Measurements from ENCODE around the gene JAM3.
"Not testable (repeated sequence)": the region's sequence is repeated elsewhere in the genome, so short reads cannot be mapped to it uniquely, and the experiment has no call there.

The JAM3 gene

DNA sequence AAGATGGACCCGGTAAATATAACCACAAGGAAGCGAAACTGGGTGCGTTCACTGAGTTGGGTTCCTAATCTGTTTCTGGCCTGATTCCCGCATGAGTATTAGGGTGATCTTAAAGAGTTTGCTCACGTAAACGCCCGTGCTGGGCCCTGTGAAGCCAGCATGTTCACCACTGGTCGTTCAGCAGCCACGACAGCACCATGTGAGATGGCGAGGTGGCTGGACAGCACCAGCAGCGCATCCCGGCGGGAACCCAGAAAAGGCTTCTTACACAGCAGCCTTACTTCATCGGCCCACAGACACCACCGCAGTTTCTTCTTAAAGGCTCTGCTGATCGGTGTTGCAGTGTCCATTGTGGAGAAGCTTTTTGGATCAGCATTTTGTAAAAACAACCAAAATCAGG lies 80.5 kb downstream of the JAM3 start:
- no peak for DNase-seq

DNA sequence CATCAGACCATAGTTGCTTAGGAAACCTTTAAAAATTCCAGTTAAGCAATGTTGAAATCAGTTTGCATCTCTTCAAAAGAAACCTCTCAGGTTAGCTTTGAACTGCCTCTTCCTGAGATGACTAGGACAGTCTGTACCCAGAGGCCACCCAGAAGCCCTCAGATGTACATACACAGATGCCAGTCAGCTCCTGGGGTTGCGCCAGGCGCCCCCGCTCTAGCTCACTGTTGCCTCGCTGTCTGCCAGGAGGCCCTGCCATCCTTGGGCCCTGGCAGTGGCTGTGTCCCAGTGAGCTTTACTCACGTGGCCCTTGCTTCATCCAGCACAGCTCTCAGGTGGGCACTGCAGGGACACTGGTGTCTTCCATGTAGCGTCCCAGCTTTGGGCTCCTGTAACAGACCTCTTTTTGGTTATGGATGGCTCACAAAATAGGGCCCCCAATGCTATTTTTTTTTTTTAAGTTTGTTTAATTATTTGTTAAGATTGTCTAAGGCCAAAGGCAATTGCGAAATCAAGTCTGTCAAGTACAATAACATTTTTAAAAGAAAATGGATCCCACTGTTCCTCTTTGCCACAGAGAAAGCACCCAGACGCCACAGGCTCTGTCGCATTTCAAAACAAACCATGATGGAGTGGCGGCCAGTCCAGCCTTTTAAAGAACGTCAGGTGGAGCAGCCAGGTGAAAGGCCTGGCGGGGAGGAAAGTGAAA lies 81.5 kb downstream of the JAM3 start:
- DNase-seq = no peak

- DNase-seq = no peak
Measured at GRCh38 chr11:134151083-134151747, 82.3 kb downstream of the JAM3 start.

DNA sequence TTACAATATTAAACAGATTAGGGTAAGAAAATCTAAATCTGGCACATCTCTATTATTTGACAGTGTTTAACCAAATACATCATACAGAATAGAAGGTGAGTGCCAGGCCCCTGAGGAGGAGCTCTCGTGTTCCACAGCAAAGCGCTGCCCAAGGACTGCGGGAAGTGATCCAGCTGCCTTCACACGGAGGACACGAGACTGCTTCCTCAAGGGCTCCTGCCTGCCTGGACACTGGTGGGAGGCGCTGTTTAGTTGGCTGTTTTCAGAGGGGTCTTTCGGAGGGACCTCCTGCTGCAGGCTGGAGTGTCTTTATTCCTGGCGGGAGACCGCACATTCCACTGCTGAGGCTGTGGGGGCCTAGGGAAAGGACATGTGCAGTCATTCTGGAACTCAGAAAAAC lies 83.8 kb downstream of the JAM3 start:
- no peak for DNase-seq

DNA sequence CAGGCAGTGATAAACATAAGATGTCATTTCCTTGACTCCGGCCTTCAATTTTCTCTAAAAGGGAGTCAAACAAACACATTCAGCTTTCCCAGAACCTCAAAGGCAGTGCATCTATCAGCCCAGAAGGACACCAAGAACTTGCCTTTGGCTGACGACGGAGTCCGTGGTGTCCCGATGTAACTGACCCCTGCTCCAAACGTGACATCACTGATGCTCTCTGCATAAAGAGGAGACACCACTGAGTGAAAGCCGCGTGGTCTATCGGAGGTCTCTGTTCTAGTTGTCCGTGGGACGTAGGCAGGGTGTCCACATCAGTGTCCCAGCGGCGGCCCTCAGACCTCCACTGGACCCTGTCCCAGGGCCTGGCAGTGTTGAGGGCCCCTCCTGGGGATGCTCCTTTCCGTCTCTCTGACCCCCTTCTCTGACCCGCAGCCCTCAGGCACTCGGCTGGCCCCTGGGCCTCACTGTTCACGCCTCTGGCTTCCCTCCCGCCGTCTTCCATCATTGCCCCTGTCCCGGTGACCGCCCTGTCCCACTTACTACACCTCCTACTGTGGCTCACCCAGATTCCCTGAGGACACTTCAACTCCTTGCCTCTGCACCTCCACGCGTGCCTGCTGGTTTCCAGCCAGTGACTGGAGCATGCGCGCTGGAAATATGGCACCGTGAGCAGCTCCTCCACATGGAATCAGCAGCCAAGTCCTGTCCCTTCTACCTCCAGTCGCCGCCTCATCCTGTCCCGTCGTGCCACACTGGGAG lies 84.5 kb downstream of the JAM3 start:
- DNase-seq = no peak

GRCh38 chr11:134154441-134154840 lies 85.6 kb downstream of the JAM3 start:
- DNase-seq = no peak

- no peak for DNase-seq
Measured at GRCh38 chr11:134155456-134155855, 86.6 kb downstream of the JAM3 start.

DNA sequence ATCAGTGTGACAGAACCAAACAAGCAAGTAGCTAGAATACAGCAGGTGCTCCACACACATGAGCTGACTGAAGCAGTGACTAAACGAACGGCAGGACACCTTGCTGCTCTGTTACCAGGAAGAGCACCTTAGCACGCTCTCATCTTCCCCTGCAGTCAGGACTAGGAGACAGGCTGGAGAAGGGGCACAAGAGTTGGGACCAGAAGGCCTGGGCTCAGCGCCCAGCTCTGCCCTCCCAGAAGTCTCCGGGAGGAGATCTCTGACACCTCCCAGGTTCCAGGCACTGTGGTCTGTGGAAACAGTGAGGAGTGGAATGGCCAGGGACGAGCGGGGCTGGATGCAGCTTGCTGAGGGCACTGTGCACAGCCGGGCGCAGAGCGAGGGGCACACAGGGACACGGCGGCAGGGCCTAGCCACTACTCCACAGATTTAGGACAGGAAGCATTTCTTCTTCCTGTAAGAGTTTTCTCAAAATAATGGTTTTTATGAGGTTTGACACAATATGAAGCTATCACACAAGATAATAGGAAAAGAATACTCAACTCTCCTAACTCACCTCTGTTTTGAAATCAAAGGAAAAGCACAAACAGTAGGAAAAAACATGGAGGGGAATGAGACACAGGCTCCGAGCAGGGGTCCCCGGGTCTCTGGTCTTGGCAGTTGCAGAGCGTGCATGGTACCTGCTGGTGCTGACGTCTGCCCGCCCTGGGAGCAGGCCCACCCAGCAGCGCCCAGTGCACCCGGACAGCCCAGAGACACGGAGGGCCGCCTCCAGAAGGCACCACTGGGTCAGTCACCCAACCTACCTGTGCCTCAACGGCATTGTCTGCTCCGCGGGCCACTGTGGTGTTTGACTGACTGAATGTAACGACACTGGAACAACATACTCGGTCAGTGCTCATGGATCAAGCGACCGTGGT lies 87.3 kb downstream of the JAM3 start:
- DNase-seq = no peak

- DNase-seq = no peak
Measured at GRCh38 chr11:134157451-134157850, 88.6 kb downstream of the JAM3 start.

- DNase-seq = no peak
Measured at GRCh38 chr11:134158023-134158422, 89.2 kb downstream of the JAM3 start.

DNA sequence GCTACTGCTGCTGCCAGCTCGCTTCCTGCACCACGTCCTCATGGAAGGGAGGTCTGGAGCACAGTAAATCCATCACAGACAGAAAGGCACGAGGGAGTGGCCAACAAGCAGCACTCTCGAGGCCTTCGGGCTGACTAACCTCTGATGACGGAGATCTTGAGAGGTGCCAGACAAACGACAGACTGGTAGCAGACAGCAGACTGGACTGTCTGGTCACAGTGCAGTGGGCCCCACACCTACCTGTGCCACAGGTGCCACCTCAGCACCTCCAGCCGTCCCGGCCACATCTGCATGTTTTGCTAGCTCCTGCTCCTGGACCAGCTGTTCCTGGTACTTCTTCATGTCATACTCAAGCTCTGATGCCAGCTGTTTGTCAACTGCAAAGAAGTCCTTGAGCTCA lies 90.8 kb downstream of the JAM3 start:
- DNase-seq = no peak

DNA sequence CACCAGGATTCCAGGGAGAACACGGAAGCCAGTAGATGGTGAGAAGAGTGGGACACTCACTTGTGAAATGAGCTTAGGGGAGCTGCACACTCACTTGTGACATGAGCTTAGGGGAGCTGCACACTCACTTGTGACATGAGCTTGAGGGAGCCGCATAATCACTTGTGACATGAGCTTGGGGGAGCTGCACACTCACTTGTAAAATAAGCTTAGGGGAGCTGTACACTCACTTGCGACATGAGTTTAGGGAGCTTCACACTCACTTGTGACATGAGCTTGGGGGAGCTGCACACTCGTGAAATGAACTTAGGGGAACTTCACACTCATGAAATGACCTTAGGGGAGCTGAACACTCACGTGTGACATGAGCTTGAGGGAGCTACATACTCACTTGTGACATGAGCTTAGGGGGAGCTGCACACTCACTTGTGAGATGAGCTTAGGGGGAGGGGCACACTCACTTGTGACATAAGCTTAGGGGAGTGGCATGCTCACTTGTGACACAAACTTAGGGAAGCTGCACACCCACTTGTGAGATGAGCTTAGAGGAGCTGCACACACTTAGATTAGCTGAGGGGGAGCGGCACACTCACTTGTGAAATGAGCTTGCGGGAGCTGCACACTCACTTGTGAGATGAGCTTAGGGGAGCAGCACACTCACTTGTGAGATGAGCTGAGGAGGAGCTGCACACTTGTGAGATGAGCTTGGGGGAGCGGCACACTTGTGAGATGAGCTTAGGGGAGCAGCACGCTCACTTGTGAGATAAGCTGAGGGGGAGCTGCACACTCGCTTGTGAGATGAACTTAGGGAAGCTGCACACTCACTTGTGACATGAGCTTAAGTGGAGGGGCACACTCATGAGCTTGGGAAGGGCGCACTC lies 95.9 kb downstream of the JAM3 start:
- DNase-seq = no peak

DNA sequence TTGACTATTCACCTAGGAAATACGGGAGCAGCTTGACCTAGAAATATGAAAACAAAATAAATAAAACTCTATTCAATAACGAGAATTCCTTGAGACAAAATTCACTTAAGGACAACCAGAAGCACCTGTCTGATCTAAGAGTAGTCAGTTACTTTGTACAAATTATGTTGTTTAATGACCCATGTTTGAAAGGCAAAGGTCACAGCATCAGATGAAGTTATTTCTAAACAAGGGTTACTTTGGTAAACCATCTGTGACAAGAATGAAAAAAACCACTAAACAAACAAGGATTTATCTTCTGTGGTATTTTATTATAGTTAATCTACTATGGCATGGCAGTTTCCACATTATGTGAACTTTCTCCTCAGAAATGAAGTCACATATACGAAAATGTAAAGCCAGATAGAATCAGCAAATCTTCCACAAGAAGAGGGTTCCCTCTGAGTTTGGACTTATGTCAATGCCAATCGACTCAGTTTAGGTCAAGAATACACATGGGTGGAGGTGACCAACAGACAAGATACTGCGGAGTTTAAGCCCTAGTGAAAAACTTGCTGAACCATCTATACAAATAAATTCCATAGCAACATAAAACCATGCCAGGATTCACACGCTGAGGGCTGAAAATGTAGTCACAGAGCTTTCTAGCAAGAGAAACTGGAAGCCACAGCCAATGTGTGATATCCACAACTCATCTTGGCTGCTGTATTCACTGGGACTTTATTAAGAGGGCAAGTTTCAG lies 101.5 kb downstream of the JAM3 start:
- no peak for DNase-seq

GRCh38 chr11:134170919-134171281 lies 102.0 kb downstream of the JAM3 start:
- no peak for DNase-seq

DNA sequence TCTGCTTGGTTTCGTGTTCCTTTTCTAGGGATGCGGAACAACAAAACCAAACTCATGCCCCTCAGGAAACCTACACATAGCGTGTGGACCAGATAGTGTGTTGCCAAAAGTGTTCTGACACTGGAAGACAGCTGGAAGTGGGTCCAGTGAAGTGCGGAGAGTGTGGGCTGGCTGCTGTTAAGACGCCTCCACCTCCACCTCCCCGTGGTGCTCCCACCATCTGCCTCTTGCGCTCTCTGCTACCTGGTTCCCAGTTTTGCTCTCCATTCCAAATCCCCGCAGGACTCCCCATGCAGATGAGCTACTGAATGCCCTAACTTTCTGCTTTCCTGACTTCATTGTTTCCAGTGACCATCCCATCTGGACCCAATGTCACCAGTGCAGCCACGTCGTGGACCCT lies 103.1 kb downstream of the JAM3 start:
- no peak for DNase-seq

GRCh38 chr11:134173296-134173695 lies 104.4 kb downstream of the JAM3 start:
- DNase-seq = no peak

GRCh38 chr11:134176284-134176683 lies 107.4 kb downstream of the JAM3 start:
- no peak for DNase-seq

DNA sequence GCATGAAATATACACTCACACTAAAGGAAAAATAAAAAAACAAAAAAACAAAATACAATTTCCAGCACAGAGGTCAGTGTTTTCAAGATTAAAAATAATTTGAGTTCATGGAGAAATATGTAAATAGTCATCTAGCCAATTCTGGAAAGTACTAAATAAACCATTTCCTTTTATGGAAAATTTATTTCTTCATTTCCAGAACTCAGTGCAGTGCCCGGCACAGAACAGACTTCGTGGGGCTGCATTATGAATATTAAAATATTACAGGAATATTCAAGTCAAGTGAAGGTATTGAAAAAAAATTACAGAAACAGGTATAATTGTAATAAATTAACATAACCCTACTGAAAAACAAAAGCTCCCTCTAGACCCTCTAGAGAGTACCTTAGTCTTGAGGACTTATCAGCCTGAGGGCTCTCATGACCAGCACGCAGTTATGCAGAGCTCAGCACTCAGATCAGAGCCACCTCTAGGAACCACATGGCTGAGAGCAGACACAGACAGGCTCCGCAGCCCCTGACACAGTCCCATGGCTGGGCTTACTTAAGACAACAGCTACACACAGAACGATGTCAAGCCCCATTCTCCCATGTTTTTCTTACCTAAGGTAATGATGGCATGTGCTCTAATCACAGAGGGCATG lies 109.3 kb downstream of the JAM3 start:
- no peak for DNase-seq

DNA sequence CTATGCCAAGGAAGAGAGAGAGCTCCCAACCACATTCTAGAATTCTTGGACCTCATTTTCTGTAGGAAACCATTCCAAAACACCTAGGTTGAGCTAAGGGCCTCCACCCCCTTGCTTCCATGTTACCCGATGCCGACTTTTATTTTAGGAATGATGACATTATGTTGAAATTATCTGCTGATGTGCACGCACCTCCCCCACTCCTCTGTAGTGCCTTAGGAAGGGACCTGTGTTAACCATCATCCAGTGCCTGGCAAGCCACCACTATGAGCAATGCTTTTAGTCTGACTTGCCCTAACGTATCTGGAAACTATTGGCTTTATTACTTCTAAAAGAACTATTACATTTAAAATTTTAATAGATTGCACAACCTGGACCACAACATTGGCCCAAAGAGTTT lies 112.8 kb downstream of the JAM3 start:
- DNase-seq = no peak

DNA sequence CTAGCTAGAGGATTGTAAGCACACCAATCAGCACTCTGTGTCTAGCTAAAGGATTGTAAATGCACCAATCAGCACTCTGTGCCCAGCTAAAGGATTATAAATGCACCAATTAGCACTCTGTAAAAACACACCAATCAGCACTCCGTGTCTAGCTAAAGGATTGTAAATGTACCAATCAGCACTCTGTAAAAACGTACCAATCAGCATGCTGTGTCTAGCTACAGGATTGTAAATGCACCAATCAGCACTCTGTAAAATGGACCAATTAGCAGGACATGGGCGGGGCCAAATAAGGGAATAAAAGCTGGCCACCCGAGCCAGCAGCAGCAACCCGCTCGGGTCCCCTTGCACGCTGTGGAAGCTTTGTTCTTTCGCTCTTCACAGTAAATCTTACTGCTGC lies 119.2 kb downstream of the JAM3 start:
- DNase-seq = not testable (repeated sequence)

DNA sequence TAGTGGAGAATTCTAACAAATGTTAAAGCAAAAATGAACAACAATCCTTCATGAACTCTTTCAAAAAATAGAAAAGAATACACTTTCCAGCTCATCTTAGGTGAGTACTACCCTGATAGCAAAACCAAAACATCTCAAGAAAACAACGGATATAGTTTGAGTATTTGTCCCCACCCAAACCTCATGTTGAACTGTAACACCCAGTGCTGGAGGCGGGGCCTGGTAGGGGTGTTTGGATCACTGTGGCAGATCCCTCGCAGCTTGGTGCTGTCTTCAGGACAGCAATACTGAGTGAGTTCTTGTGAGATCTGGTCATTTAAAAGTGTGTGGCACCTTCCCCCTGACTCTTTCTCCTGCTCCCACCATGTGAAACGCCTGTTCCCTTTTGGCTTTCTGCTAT lies 127.9 kb downstream of the JAM3 start:
- DNase-seq = no peak
